Body of pancreas (tissue), 4 donors: ENCODE data around the gene SLC37A2. TPM values are rescaled to one million over a fixed set of nuclear protein-coding genes. Genes with fewer than 3 reads are reported as not detected.
"Not testable (repeated sequence)": the region's sequence is repeated elsewhere in the genome, so short reads cannot be mapped to it uniquely, and the experiment has no call there.

ENCODE experiments used
- ATAC-seq: fragments of 150-250 bp; one replicate; pipeline ENCODE4 v1.9.1; 2016
- DNase-seq, 4 donors: peaks; one replicate each; pipeline ENCODE4 v3.0.0-alpha.2; 2019
- H3K27ac ChIP-seq, 4 donors: fragments of 200-600 bp; sonication (generic); 1 replicate in 3 of 4; 2 replicates in 1 of 4; pipeline versions ENCODE4 v1.5.1 to v1.6.1; 2016 to 2019; ENCODE audit warnings: mild to moderate bottlenecking in 1 of 4, mixed read lengths in 1 of 4, moderate library complexity in 1 of 4
- H3K27me3 ChIP-seq, 2 donors: fragments of 200-600 bp; sonication (generic); one replicate each; pipeline ENCODE4 v1.6.0; 2016; ENCODE audit warnings: mild to moderate bottlenecking in 1 of 2
- H3K36me3 ChIP-seq, 2 donors: fragments of 200-600 bp; sonication (generic); replicated peaks in 1 of 2; 2 replicates each; pipeline ENCODE4 v1.5.1; 2016; ENCODE audit warnings: low read depth in 2 of 2; ENCODE audit not compliant: insufficient read depth in 1 of 2
- H3K4me1 ChIP-seq: fragments of 200-600 bp; sonication (generic); one replicate; pipeline ENCODE4 v1.6.0; 2016
- H3K4me3 ChIP-seq, 2 donors: fragments of 200-600 bp; sonication (generic); 1 replicate in 1 of 2; 2 replicates in 1 of 2; pipeline ENCODE4 v1.5.1; 2016 to 2019
- H3K9me3 ChIP-seq, 3 donors: fragments of 200-600 bp; sonication (generic); 1 replicate in 2 of 3; 2 replicates in 1 of 3; pipeline ENCODE4 v1.5.1; 2016
- CTCF ChIP-seq, 7 experiments: fragments of 450-650 bp in 4 of 7; fragments of 200-600 bp in 3 of 7; sonication (generic) in 3 of 7; IDR thresholded peaks; one replicate each; pipeline ENCODE4 v1.5.1; 2016 to 2019; ENCODE audit warnings: antibody characterized with exemption in 7 of 7
- POLR2A ChIP-seq, 3 donors: fragments of 450-650 bp; IDR thresholded peaks; one replicate each; pipeline ENCODE4 v1.6.1; 2016; ENCODE audit warnings: antibody characterized with exemption in 3 of 3, mild to moderate bottlenecking in 2 of 3
- WGBS, 2 donors: methylation state at CpG; one replicate each; pipeline ENCODE4 v1.1.5; 2017; 5-methylcytosine and 5-hydroxymethylcytosine counted together
- intact Hi-C: fragments of 100-400 bp; cut with DNase I; formaldehyde crosslinking; loops from one replicate; pipeline ENCODE4 v1.15.1; 2023
- total RNA-seq, 2 donors: library from RNA; depleted of rRNA; stranded (reverse); fragments of >200 nt; gene quantifications; one replicate each; pipeline ENCODE4 v1.1.0, GENCODE V29; 2016

Gene SLC37A2
- total RNA-seq, 2 donors from 2014 or later: 2.0 to 4.2 TPM

GRCh38 chr11:125085301-125086081 is 22.4 kb downstream of the SLC37A2 start:
- H3K27ac ChIP-seq: no peak overlapping the region
- no peaks in the 10 kb centered on the region for H3K27me3 ChIP-seq
- no peak overlapping the region for H3K4me3 ChIP-seq
- WGBS, 2 donors: 57 to 80% methylated on average over 11 to 20 of the region's 20 CpGs
- no peaks in the 10 kb centered on the region for H3K36me3 ChIP-seq
- intact Hi-C loops: no loop called here
- TF ChIP-seq POLR2A (IDR thresholded peaks at IDR 0.05) (no peak), CTCF (IDR thresholded peaks at IDR 0.05) (no peak)
- DNase-seq (no peak), ATAC-seq (no peak)
- H3K9me3 ChIP-seq: no peaks in the 10 kb centered on the region
- H3K4me1 ChIP-seq: no peaks in the 10 kb centered on the region

GRCh38 chr11:125086633-125087296 is 23.7 kb downstream of the SLC37A2 start:
- Histone ChIP-seq H3K9me3 (no peaks in the 10 kb centered on the region), H3K4me3 (no peak overlapping the region), H3K36me3 (no peaks in the 10 kb centered on the region), H3K27ac (no peak overlapping the region), H3K27me3 (no peaks in the 10 kb centered on the region), H3K4me1 (no peaks in the 10 kb centered on the region)
- intact Hi-C loops: no loop called here
- no peak for ATAC-seq
- WGBS, 2 donors: 68 to 76% methylated on average over 5 to 14 of the region's 14 CpGs
- no peak for DNase-seq
- no peak for TF ChIP-seq CTCF (IDR thresholded peaks at IDR 0.05)
- TF ChIP-seq POLR2A (IDR thresholded peaks at IDR 0.05): no peak

GRCh38 chr11:125088123-125088522 is 25.0 kb downstream of the SLC37A2 start:
- DNase-seq (no peak), ATAC-seq (no peak)
- no peak overlapping the region for H3K27ac ChIP-seq
- intact Hi-C loops: no loop called here
- H3K9me3 ChIP-seq: no peaks in the 10 kb centered on the region
- no peak for TF ChIP-seq POLR2A (IDR thresholded peaks at IDR 0.05)
- no peak for TF ChIP-seq CTCF (IDR thresholded peaks at IDR 0.05)
- H3K36me3 ChIP-seq: no peaks in the 10 kb centered on the region
- no peaks in the 10 kb centered on the region for H3K27me3 ChIP-seq
- H3K4me3 ChIP-seq: no peak overlapping the region
- H3K4me1 ChIP-seq: no peaks in the 10 kb centered on the region
- 61 to 70% methylated on average over 2 of the region's 2 CpGs for WGBS, 2 donors

GRCh38 chr11:125088576-125089455 is 25.7 kb downstream of the SLC37A2 start:
- H3K4me1 ChIP-seq: no peaks in the 10 kb centered on the region
- WGBS, 2 donors: 86% methylated on average over 20 of the region's 20 CpGs
- ATAC-seq (no peak), DNase-seq (no peak)
- no peaks in the 10 kb centered on the region for H3K36me3 ChIP-seq
- no peaks in the 10 kb centered on the region for H3K27me3 ChIP-seq
- intact Hi-C loops: no loop called here
- H3K27ac ChIP-seq: no peak overlapping the region
- H3K4me3 ChIP-seq: no peak overlapping the region
- no peaks in the 10 kb centered on the region for H3K9me3 ChIP-seq
- TF ChIP-seq CTCF (IDR thresholded peaks at IDR 0.05) (no peak), POLR2A (IDR thresholded peaks at IDR 0.05) (no peak)

- DNase-seq, H3K4me3 ChIP-seq, H3K36me3 ChIP-seq, intact Hi-C loops, H3K27ac ChIP-seq, H3K27me3 ChIP-seq, ATAC-seq, H3K9me3 ChIP-seq, H3K4me1 ChIP-seq: not testable (repeated sequence)
- 94% methylated on average over 10 to 22 of the region's 31 CpGs for WGBS, 2 donors
Observed at GRCh38 chr11:125089481-125089880, 26.4 kb downstream of the SLC37A2 start.

- WGBS, 2 donors: 69 to 78% methylated on average over 9 to 10 of the region's 10 CpGs
- H3K27me3 ChIP-seq, H3K4me3 ChIP-seq, DNase-seq, H3K4me1 ChIP-seq, H3K36me3 ChIP-seq, H3K27ac ChIP-seq, H3K9me3 ChIP-seq, intact Hi-C loops, ATAC-seq: not testable (repeated sequence)
Observed at GRCh38 chr11:125090151-125090550, 27.0 kb downstream of the SLC37A2 start.
